HG02642 (cell line): ENCODE results near the gene MAGI1.

ENCODE experiments used
- ATAC-seq: cut with Tn5 transposase; IDR thresholded peaks from one replicate; pipeline ENCODE4 v1.9.1; 2021; ENCODE audit warnings: mild to moderate bottlenecking; ENCODE audit not compliant: unreplicated experiment, poor library complexity

The MAGI1 gene

DNA sequence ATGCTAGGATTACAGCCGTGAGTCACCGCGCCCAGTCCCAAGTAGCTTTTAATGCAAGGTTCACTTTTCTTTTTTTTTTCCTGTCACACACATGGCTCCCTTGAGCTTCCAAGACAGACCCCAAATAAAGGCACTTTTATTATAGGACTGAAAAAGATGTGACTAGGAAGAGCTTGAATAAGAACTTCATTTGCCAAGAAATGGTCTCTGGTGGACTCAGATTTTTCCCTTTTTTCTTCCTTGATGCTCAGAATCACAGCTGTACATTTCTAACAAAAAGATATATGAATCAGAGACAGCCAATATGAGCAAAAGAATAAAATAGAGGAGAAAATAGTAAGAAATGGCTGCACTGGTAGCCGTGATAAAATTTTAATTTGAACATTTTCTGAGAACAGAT is 337.2 kb downstream of the MAGI1 start:
- no peak for ATAC-seq

DNA sequence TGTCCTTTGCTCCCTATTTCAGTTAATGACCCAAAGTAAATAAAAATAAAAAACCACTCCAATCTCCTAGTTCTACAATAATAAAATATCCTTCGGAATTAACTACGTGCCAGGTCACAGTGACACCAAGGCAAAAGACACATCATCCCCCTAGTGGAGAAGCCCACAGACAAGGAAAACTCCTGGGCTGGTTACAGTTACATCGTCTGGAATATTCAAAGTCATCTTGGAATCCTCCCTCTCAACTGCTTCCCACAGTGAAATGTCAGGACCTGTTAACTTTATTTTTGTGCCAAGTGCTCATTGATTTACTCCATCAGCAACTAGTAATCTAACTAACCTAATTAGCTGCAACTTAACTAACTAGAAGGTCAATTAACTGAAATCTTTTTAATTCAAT is 349.3 kb downstream of the MAGI1 start:
- no peak for ATAC-seq

GRCh38 chr3:65687741-65688140 is 351.0 kb downstream of the MAGI1 start:
- no peak for ATAC-seq

DNA sequence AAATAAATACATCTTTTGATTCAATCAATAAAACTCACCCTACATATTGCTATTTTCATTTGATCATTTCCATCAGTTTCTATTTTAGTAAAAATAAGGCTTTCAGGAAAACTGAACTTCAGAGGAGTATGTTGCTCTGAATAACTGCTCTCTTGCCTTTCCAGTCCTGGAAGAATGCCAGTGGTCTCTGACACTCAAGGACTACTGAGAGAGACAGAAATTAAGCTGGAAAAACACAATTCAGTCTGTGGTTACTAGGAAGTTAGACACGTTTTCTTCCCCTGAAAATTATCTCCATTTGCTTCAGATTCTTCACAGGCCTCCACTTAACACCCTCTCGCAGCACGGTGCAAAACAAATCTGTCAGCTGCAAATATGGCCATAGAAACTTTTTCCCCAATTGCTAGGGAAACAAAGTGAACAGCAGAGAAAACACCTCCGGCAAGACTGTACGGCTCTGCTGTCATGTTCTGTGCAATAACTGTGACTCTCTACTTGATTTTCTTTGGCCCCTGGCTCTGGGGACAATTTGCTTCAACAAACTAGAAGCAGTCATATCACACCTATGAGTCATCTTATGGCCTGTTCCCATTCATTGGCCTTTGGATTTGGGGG is 353.0 kb downstream of the MAGI1 start:
- ATAC-seq = no peak

GRCh38 chr3:65678516-65678915 is 360.2 kb downstream of the MAGI1 start:
- no peak for ATAC-seq

DNA sequence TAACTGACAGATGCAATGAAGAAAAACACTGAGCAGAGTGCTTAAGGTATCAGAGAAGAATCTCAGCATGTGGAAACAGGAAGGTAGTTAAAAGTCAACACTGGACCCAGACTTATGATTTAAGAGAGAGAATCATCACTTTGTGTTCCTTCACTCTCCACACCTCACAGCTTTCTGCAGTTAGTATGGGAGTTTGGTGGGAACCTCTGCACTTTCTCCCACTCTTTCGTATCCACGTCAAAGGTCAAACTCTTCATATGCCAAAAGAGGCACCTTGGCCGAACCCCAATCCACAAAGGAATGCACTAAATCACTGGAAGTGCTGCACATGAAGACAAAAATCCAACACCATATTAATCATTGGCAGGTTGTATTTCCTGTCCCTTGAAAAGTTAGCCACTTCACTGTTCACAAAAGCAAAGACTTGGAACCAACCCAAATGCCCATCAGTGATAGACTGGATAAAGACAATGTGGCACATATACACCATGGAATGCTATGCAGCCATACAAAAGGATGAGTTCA is 361.2 kb downstream of the MAGI1 start:
- no peak for ATAC-seq

DNA sequence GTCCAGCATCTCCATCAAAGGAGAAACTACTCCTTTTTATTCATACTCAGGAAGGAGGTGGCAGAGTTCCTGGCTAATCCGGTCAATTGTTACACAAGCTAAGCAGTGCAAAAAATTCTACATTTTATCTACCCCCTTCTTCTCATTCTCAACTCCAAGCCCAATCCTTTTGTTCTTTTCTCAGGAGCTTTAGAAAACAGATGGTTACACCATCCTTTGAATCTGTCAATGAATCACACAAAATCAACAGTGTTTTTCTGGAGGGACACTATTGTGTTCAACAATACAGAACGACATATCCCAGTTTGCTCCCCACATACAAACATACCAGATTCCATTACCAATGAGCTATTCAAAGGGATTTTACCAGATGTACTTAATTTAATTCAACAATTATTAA is 362.1 kb downstream of the MAGI1 start:
- no peak for ATAC-seq

DNA sequence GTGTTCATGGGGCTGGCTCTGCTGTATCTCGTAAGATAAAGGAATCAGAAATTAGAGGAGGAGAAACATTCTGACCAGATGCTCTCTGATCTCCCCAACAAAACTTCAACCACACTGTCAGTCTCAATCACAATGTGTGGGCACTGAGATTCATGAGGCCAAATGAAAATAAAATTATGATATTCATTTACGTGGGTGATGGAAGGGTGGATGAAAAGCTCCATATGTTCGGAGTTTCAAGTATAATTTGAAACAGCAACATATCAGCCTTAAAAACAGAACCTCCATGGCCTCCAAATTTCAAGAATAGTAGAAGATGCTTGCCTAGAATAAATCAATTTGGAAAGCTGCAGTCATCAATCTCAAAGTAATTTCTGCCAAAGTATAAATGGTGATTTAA is 363.7 kb downstream of the MAGI1 start:
- ATAC-seq = no peak

DNA sequence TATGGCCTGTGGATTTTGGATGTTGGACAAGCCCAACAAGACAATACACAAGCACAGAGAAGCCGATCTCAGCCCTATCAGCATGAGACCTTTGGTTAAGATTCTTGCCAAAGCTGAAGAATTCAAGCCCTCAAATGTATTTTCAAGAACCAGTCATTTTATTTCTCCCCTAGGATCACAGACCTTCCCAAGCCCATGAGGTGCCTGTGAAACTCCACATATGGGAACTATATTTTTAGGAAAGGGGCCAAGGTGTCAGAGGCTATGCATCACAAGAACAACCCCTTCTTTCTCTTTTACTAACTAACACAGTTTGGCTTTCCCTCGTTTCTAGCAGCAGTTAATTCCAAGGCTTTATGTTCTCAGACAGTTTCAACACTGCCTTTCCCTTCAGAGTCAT is 364.5 kb downstream of the MAGI1 start:
- no peak for ATAC-seq

DNA sequence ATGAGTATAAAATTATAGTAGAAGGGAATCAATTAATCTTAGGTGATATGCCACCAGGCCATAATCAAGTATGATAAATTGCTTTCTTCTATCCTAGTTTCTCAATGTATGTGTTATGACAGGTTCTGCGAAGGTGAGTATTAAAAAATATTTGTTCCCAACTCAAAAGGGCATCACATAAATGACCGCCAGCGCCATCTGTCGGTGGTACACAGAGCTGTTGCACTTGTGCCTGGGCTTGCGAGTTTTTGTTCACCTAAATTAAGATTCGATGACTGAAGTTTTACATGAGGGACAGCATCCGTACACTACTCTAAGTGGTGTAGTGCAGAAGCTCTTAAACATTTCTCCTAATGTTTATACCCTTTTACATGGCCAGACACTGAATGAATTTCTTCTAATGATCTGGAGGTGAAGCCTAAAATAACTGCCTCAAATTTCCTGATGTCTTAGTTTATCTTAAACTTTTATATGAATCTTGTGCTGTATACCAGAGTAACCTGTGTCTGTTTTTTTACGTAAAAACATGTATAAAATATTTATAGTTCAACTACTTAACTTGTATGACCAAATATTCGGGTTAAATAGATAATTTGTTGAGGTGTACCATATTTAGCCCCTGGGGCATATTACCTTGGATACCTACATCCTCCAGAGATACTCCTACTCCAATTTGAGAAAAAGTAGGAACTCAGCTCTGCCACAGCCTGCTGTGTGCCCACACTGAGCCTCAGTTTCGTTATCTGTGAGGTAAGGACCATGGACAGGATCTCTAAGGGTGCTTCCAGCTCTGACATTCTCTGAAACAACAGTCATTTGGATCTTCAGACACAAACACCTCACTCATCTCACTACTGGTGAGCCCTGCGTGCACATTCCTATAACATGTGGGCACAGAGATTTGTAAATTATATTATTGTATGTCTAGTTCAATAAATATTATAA is 365.6 kb downstream of the MAGI1 start:
- no peak for ATAC-seq

- ATAC-seq = no peak
Measured at GRCh38 chr3:65672061-65672460, 366.7 kb downstream of the MAGI1 start.

DNA sequence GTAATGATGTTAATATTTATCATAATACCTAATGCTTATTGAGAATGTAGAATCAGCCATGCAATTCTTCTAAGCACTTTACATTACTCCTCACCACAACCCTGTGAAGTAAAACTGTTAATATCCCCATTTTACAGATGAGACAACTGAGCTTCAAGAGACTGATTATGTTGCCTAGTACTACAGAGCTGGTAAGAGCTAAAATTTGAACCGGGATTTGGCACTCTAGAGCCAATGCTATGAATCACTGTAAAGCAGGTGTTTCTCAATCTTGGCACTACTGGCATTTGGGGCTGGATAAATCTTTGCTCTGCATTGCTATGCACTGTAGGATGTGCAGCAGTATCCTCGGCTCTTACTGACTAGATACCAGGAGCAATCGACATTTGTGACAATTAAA is 367.7 kb downstream of the MAGI1 start:
- no peak for ATAC-seq

- no peak for ATAC-seq
Measured at GRCh38 chr3:65669163-65669875, 369.4 kb downstream of the MAGI1 start.

DNA sequence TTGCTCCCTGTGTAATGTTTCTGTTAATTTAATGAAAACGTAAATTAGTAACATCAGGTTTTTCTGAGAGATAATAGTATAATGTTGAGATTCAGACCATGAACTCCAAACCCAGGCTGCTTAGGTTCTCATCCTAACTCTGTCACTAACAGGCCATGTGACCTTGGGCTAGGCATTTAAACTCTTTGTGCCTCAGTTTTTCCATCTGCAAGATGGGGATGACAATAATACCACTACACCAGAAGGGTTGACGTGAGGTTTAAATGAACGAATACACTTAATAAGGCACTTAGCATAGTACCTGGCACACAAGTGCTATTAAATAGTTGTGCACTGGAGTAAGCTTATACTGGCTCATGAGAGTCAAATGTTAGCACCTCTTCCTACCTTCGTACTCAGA is 370.8 kb downstream of the MAGI1 start:
- ATAC-seq = no peak

- ATAC-seq = no peak
Measured at GRCh38 chr3:65666448-65667091, 372.1 kb downstream of the MAGI1 start.

- no peak for ATAC-seq
Measured at GRCh38 chr3:65665915-65666314, 372.8 kb downstream of the MAGI1 start.

- no peak for ATAC-seq
Measured at GRCh38 chr3:65664931-65665330, 373.8 kb downstream of the MAGI1 start.

GRCh38 chr3:65664446-65664845 is 374.3 kb downstream of the MAGI1 start:
- no peak for ATAC-seq

DNA sequence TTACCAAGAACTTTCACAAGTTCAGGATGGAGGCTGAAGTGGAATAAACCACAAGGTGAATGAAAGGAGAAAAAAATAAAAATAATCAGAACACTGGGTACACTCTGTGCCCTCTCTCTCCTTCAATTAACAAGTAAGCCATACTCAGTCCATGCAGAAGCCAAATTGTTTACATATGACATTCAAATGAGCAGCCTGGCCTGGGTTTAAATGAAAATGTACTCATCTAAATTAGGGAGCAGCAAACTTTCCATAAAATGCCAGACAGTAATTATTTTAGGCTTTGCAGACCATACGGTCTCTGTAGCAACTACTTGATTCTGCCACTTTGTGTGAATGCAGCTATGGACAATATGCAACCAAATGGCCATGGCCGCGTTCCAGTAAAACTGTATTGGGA is 376.6 kb downstream of the MAGI1 start:
- no peak for ATAC-seq

DNA sequence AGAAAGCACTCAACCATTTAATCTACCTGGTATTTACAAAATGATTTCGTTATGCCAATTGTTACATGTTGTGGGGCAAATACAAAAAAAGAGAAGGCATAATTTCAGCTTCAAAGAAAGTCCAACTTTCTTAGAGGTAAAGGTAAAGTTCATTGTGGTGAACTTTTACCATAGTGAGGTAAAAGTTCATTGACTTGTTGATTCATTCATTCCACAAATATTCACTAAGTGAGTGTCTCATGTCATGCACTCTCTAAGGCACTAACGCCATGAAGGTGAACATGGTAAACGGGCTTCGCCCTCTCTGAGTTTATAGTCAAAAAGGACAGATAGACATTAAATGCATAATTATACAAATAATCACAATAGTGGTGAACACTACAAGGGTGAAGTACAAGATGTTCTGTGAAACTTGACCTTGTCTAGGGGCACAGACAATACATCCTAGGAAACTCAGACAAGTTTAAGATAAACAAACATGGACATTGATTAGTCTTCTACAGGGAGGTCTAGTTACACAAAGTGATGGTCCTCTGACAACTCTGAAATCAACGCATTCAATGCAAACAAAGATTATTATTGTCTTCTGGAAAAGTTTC is 378.6 kb downstream of the MAGI1 start:
- no peak for ATAC-seq
